GM19372 (cell line): Measurements from ENCODE around the gene PI4K2A.
"Not testable (repeated sequence)": the region's sequence is repeated elsewhere in the genome, so short reads cannot be mapped to it uniquely, and the experiment has no call there.

Source experiments
- ATAC-seq: cut with Tn5 transposase; IDR thresholded peaks from one replicate; pipeline ENCODE4 v1.9.1; 2021; ENCODE audit warnings: mild to moderate bottlenecking, low read depth, moderate library complexity; ENCODE audit not compliant: unreplicated experiment

Gene PI4K2A

DNA sequence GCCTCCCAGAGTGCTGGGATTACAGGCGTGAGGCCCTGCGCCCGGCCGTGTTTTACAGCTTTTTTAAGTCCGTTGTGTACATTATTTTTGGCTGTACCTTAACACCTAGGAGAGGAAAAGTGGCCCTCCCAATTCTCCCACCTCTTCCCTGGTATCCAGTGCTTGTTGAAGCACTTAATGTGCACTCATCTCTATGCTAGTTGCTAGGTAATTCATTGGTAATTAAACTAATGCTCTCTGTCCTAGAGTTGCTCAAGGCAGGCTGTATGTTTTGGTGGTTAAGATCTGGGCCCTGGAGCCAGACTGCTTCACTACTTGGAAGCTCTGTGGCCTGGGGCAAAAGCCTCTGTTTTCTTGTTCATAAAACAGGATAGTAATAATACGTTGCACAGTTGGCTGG is 27.0 kb downstream of the PI4K2A start:
- ATAC-seq = no peak

DNA sequence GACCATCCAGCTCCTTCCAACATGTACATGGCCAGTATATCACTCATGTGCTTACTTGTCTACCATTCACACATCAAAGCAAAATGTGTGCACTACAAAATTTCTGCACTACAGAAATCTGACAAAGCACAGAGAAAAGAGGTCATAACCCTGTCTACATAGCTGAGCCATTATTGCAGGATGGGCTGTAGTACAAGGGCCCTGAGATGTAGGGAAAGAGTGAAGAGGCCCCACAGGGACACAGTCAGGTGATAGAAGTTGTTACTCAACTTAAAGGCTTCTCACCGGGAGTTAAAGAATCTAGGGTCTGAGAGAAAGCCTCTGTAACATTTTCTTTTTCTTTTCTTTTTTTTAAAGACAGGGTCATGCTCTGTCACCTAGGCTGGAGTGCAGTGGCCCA is 29.1 kb downstream of the PI4K2A start:
- no peak for ATAC-seq

- no peak for ATAC-seq
These were observed 33.5 kb downstream of the PI4K2A start for GRCh38 chr10:97673736-97674525.

- ATAC-seq = no peak
These were observed 34.8 kb downstream of the PI4K2A start for GRCh38 chr10:97675222-97675621.

DNA sequence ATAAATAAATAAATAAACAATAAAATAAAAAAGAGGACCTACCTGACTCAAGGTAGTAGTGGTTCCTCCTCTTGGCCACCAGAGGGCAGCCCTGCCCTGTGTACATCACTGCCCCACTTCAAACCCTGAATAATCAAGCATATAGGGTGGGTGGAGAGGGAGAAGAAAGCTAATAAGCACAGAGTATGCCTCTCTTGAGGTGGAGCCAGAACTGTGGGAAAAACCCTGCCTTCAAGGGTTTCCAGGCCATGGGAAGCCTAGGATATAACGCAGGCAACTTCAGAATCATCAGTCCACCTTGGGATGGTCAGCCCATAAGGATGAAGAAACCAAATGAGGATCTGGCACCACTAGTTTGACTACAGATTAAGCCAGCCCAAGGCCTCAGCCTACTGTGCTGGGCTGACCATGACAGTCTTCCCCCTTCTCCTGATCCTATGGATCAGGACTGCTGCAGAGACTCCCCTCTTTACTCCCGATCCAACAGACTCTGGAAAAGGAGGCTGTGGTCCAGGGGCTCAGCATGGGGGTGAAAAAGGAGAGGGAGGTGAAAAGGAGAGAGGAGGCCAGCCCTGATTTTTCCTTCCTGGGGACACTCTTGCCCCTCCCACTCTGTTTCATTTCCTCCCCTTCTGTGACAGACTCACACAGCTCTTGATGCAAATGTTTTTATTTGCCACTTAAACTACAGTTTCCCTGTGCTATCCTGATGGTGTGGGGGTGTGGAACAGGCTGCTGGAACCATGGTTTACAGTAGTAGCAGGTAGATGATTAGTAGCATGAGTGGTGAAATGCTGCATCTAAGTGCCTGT is 36.5 kb downstream of the PI4K2A start:
- ATAC-seq = peak; percentile 83

- ATAC-seq = no peak
These were observed 39.1 kb downstream of the PI4K2A start for GRCh38 chr10:97679594-97679993.

DNA sequence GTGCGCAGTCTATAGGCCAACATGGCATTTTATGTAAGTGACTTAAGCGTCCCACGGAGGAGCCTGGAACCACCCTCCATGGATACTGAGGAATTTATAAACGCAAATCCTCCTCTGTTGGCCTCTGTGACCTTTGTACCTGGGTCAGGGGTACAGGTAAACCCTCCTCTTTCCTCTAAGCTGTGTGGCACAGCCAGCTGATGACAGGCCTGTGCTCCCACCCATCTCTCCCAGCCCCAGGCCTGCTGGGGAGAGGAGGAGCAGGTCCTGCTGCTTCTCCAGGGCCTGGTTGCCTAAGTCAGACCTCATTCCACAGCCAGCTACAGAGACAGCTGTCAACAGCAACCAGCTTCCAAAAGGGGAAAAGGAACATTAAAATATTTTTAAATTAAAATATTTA is 41.6 kb downstream of the PI4K2A start:
- no peak for ATAC-seq

GRCh38 chr10:97683556-97684367 is 43.3 kb downstream of the PI4K2A start:
- ATAC-seq = no peak

DNA sequence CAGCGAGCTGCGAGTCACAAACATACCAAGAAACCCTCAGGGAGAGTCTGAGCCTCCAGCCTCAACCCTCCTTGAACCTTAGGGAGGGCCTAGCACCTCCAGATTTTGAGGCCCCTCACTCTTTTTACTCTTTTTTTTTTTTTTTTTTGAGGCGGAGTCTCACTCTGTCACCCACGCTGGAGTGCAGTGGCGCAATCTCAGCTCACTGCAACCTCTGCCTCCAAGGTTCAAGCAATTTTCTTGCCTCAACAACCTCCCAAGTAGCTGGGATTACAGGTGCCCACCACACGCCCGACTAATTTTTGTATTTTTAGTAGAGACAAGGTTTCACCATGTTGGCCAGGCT is 43.9 kb downstream of the PI4K2A start:
- not testable (repeated sequence) for ATAC-seq

GRCh38 chr10:97684866-97685394 is 44.5 kb downstream of the PI4K2A start:
- no peak for ATAC-seq

DNA sequence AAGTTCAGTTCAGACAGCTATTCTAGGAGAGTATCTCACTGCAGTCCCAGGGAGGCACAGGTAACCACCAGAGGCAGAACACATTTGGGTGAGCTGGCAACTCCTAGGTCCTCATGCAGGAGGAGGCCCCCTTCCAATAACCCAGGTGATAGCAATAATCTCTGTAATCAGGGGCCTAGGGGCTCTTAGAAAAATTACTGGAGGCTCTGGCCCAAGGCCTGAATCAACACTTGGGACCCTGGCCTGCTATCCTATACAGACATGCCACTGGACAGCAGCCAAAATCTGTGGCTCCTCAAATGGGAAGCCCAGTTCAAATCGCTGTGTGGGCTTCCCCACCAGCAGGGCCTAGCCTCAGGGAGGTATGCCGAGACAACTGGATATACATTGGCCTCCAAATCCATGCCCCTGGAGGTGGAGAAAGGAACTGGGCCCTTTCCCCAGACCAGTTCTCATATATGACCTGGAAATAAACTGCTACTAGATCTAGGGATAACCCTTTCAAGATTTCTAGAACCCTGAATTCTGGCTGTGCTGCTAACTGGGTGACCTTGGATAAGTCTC is 45.0 kb downstream of the PI4K2A start:
- no peak for ATAC-seq

- no peak for ATAC-seq
These were observed 46.0 kb downstream of the PI4K2A start for GRCh38 chr10:97686301-97686961.

DNA sequence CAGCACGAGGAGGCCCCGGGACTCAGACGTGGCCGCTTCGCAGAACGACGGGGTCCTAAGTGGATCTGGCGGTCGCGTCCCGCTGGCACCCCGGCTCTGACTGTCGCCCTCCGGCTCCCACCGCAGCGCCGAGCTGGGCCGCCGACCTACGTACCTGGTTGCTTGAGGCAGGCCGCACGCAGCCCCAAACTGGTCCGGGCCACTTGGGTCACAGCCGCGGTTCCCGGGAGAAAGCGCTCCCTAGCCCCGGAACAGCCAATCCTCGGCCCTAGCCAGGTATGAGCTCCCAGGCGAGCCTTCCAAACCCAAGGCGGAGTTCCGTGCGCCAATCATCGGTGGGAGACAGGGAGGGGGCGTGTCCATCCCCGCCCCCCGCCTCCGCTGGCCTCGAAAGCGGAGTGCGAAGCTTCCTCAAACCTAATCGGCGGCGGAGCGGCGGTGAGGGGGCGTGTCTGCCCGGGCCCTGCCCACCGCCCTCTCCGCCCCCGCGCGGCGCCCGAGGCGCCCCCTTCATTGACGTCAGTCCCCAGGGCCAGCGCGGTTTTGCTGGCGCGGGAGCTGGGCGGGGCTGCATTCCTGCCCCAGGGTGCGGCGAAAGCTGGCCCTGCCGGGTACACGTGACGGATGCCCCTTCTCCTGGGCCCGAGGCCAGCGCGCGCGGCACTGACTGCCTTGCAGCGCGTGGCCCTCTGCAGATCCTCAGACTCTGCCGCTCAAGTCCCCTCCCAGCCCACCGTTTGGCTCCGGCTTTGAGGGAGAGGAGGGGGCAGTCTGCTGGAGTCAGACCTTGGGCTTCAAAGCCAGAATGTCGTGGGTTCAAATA is 46.7 kb downstream of the PI4K2A start, which contains the start of gene AVPI1:
Gene AVPI1, minus strand, starts transcription at position 280 of the 823 bp plus-strand sequence. CDS start 7,336 bp downstream, outside the sequence.
- peak; percentile 88 for ATAC-seq

DNA sequence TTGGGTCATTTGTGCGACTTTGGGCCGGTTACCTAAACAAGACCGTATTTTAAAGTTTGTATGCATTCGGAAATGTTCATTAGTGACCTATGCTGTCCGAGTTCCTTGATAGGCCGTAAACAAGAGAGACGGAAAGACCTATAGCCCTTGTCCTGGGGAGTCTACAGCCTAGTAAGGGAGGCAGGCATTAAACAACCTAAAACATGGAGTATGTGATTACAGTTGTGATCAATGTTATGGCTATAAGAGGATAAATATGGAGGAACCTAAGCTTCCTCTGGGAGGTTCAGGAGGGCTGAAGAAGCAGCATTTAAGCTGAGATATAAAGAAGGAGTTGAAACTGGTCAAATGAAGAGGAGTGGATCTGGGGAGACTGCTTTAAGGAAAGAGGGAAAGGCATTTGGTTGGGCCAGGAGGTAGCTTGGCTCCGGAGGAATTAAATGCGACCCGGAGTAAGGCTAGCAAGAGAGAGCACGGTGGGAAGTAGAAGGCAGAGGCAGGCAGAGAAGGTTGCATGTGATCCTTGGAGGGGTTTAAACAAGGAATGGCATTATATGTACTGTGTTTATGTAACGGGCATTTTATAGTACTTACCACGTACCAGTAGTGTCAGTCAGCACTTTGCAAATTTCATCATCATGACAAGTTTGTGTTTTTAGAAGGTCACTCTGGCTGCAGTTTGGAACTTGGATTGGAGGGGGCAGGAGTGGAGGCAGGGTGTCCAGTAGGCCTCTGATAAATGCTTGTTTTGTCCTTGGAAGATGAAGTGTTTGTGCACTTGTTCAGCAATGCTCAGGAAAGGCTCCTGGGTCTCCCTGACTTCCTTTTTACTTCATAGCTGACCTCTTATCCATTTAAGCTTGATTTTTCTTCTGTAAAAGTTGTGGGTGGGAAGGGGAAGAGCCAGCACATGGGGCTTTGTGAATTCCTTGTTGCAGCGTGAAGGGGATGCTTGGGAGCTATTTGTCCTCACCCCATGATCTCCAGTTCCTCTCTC is 47.6 kb downstream of the PI4K2A start:
- no peak for ATAC-seq

DNA sequence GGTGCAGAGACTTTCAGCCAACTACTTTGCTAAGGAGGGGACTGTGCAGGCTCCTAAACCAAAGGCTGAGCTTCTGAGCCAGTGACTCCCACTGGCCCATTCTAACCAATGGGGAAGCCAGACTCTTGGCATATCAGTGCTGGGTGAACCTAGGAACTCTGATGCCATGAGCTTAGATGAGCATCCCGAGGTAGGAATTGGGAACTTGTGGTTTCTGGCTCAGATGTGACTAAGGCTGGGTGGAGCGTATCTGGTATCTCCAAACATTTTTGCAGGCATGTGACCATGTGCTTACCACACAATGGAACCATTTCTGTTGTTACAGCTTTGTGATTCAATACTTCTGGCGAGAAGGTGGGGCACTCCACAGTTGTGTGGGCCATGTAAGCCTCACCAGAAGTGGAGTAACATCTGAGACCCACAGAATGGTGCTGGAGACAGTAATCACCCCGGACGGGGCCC is 49.1 kb downstream of the PI4K2A start:
- ATAC-seq = no peak

- ATAC-seq = no peak
These were observed 49.7 kb downstream of the PI4K2A start for GRCh38 chr10:97690133-97690532.

GRCh38 chr10:97698072-97698655 is 57.7 kb downstream of the PI4K2A start:
- not testable (repeated sequence) for ATAC-seq
